PC-3 (cell line): Measurements from ENCODE around the gene SFMBT2.

ENCODE experiments used
- CTCF ChIP-seq: fragments of 300-600 bp; sonication (generic); conservative IDR thresholded peaks from 2 replicates; pipeline ENCODE4 v1.5.1; 2017; ENCODE audit warnings: antibody characterized with exemption, low read depth, mild to moderate bottlenecking, low read length
- EZH2 ChIP-seq: fragments of 300-600 bp; sonication (generic); IDR thresholded peaks from one replicate; pipeline ENCODE4 v1.6.1; 2017; ENCODE audit warnings: antibody characterized with exemption, mild to moderate bottlenecking, low read length; ENCODE audit not compliant: unreplicated experiment
- EZH2phosphoT487 ChIP-seq: fragments of 300-600 bp; sonication (generic); IDR thresholded peaks from 2 replicates; pipeline ENCODE4 v1.6.1; 2018; ENCODE audit warnings: mild to moderate bottlenecking, antibody characterized with exemption, low read length, borderline replicate concordance

GRCh38 chr10:7205656-7206055 is 205.2 kb downstream of the SFMBT2 start:
- TF ChIP-seq CTCF (no peak), EZH2phosphoT487 (no peak), EZH2 (no peak)
